Posterior vena cava (tissue), 2 donors: ENCODE data around the gene VPS37B. TPM values are rescaled to one million over a fixed set of nuclear protein-coding genes. Genes with fewer than 3 reads are reported as not detected.

Experiments
- DNase-seq: peaks from one replicate; pipeline ENCODE4 v3.0.0-alpha.2; 2020; ENCODE audit warnings: low spot score
- intact Hi-C, 2 donors: fragments of 100-400 bp; cut with DNase I; formaldehyde crosslinking; loops; one replicate each; pipeline versions ENCODE4 v1.14.1 to v1.14.2; 2022 to 2023
- total RNA-seq, 2 donors: library from RNA; stranded (reverse); fragmentation: NEBNext Ultra II Directional; extraction: Animal tissue kit (Norgen Biotek cat#: 25700); gene quantifications; one replicate each; pipeline ENCODE4 v1.2.1, GENCODE V29; 2021
- donor health status: DM: yes; HTN: yes; CAD: no.
- donor health status: DM: yes; HTN: yes; CAD: no.

Gene VPS37B
- total RNA-seq, 2 donors from 2014 or later = 18.3 to 22.3 TPM

DNA sequence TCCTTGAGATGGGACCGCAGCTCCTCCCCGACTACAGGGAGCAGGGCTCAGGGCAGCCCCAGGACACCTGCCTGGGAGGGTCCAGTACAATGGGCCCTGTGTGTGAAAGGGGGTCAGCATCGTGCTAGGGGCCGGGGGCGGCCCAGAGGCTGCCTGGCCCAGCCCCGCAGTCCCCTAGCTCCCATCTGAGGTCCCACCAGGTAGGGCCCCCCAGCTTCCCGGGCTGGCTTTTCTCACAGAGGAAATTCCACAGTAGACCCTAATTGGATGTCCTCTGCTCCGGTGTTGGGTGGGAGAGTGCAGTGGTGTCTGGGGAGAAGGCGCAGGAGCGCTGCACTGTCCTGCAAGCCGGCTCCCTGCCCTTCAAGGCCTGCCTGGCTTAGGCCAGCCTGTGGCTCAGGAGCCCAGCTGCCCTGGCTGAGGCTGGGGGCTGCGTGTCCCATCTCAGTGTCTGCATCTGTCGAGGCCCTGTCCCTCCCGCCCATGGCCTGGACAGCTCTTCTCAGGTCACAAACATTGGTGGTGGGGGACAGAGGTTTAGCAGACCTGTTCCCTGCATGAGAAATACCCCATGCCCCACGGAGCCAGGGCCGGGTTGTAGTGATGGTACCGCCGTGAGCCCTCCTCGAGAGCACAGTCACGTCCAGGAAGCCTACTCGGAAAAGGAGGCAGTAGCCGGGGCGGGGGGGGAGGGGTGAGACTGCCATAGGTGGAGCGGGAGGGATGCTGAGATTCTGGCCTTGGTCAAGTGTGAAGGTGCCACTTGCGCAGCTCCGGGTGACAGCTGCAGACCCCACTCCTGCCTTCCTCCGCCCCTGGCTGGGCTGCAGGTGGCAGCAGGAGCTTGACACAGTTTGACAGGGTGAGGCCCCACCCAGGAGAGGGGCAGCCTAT is 49.1 kb downstream of the VPS37B start:
- intact Hi-C loops = no loop called here
- peak; percentile 76 for DNase-seq

DNA sequence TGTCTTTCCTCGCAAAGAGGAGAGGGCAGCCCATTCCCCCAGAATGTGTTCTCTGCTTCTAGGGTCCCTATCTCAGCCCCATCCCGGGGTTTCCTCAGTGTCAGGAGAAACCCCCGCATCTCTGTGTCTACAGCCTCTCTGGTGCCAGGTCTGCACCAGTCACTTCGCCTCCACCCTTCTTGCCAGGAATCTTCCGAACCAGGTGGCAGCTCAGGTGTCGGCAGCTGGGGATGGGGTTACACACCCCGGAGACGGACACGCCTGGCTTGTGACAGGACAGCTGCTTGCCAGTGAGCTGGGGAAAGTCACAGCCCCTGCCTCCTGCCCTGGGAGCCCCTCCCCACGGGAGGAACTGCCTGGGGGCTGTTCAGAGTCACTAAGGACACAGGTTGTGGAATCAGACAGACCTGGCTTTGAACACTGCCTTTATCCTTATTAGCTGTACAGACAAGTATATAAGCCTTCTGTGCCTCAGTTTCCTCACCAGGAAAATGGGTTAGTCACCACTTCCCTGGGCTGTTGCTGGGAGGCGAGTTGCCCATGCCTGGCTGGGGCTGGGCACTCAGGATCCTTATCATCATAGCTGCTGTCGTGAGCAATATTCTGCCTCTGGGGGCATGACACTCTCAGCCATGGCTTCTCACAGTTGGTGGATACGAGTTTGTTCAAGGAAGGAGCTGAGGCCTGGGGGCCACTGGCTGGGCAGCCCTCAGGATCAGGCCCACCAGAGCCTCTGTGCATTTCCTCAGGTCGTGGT is 49.9 kb downstream of the VPS37B start:
- intact Hi-C loops = no loop called here
- DNase-seq = no peak

DNA sequence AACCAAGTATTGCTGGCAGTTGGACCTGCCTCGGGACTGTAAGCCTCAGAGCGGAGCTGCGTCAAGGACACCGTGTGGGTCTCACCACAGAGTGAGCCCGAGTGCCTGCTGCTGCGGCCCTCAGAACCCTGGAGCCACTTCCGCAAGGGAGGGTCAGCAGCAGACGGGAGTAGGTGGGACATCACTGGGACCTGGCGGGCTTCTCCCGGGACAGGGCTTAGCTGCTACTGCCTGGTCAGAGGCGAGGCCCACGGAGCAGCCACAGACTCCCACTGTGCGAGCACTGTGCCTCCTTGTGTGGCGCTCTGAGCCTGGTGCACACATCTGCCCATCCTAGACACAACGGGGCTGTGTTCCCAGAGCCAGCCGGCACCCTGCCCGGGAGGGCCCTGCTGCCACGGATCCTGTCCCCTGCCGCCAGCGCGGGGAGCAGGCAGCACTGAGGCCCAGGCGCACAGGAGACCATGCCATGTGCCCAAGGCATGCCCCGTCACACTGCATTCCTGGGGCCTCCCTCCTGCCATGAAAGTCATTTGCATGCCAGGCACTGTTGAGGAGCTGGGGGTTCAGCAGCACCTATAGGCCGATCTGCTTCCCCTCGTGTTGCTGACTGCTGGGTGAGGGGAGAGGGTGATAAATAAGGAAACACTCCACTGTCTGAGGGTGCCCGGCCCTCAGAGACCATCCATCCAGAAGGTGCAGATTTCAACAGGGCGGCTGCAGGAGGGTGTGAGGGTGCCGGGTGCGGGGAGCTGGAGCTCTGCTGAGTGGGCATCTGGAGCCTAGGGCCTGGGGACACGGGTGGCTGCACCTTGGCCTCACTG is 50.7 kb downstream of the VPS37B start:
- peak; percentile 46 for DNase-seq
- intact Hi-C loops = no loop called here

DNA sequence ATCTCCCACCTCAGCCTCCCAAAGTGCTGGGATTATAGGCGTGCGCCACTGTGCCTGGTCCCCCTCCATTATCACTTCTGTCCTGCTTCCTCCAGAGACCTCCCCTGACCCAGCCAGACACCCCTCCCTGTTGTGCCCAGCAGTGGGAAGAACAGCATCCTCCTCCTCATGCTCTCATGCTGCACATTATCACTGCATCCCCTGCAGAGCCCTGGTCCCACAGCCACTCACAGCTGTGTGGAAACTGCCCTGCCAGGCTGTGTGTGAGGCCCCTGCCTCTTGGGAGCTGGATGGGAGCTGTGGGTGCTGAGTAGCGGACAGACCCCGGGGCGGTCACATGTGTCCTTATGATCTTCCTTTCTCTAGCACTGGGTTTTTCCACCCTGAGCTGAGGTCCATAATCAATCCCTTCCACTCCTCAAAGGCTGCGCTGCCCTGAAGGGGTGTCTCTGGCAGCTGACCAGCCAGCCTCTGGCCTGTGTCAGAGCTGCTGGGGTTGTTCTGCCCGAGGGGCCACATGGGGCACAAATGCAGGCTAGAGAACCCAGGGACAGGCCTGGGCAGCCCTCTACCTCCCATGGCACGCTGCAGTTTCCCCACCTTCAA is 51.5 kb downstream of the VPS37B start:
- peak; percentile 59 for DNase-seq
- intact Hi-C loops = no loop called here

DNA sequence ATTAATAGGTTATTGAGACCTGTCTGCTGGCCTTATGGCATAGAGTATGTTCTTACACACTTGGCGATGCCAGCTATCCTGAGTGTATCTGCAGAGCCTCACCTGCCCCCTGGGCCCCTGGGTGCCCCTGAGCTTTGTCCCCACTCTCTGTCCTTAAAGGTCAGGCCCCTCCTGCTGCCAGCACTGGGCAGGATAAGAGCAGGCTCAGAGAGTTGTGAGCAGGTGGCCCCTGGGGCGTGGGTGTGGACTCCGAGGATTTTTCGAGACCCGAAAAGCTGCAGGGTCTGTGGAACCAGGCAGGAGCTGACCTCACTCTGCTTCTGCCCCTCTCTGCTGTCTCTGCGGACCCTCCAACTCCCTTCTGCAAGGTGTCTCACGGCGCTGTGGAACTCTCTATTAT is 52.5 kb downstream of the VPS37B start:
- DNase-seq = peak; percentile 60
- intact Hi-C loops = no loop called here

DNA sequence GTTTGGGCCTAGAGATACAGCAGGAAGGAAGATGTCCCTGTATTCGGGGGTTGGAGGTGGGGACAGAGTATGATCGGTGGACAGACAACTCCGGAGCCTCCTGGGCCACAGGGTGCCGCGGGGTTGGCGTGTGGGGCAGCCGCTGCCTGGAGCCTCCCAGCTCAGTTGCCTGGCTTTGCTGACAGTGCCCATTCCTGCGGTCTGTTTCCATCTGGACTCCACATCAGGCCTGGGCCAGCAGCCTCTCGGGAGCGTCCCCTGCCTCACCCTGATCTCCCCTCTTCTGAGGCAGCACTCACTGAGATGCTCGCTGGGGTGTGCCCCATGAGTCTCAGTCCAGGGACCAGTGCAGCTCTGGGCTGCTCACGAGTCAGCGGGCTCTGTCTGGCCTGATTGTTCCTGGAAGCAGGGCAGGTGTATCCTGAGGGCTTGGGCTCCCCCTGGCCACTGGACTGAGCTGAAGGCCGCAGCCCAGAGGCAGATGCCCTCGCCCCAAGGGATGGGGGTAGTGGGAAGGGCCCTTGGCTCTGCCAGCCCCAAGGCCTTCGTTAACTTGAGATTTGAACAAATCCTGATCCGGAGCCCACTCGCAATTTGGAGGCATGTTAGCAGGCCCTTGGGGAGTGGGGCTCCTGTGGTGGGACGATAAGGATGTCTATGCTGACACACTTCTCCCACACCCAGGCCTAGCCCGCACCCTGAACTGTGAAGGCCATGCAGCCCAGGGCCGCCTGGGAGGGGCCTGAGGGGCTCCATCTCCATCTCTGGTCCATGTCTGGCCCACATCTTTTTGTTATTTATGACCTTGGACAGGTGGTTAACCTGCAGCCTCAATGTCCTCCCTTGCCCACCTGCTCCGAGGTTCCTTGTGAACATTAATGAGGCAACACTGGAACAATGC is 53.2 kb downstream of the VPS37B start:
- peak; percentile 77 for DNase-seq
- intact Hi-C loops = no loop called here

DNA sequence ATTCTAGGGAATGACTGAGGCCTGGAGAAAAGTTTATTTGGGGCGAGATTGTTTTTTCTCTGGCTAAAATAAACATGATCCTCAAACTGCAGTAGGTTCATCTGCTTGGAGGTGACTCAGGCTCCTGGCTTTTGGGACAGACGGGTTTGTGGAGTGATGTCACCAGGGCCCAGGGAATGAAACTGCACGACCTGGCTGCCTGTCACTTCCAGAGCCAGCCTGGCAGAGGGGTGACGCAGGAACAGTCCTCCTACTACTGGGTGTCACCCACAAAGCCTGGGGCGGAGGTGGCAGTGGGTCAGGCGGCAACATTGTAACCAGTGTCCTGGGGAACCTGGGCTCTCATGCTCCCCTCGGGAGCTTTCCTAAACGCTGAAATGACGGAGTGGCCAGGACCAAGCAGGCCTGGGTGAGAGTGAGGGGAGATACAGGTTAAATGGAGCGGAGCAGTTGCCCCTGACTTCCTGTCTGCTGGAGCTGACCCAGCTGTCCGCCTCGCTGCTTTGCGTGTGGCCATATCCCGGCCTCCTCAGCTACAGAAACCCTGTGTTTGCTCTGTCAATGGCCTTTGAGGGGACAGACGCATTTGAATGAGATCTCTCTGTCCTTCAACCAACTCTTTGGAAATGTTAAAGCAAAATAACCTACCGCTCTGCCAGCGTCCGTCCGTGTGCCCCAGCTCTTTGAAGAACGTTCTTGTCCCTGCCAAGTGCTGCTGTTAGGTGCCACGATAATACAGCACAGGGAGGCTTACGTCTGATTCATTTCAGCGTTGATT is 54.2 kb downstream of the VPS37B start:
- intact Hi-C loops = no loop called here
- DNase-seq = no peak

DNA sequence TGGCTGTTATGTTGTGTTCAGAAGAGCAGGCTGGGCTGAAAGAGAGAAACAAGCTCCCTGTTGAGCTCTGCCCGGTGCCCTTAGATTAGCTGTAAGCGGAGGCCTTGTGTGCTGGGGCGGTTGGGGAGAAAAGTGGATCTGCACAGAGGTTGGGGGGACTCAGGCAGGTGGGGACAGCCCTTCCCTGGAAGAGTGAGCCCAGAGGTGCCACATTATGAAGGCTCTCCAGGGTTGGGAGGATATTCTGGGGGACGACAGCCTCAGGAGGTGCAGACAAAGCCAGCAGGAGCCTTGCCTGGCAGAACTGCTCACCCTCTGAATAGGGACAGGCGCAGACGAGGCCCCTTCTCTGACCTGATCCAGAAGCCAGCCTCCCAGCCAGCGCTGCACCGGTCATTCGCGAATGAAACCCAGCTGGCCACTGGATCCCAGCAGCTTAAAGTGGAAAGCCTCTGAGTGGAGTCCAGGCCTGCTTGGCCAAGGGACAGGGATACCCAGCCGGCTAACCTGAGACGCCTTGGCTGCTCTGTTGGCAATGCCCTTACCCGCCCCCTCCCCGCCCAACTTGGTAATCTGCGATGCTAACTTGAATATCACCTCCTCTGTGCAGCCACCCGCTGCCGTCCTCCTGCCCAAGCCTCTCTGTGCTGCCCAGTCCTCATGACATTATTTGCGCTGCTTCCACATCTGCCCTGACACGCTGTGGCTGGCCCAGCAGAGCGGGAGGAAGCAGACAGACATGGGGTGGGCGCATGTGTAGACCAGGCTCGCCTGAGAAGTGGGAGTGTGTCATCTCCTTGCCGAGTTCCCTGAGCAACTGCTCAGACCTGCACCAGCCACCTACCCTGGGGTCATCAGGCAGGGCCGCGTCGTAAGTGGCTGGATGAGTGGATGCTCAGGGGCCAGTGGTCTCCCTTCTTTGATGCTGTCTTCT is 55.1 kb downstream of the VPS37B start:
- peak; percentile 72 for DNase-seq
- intact Hi-C loops = no loop called here

DNA sequence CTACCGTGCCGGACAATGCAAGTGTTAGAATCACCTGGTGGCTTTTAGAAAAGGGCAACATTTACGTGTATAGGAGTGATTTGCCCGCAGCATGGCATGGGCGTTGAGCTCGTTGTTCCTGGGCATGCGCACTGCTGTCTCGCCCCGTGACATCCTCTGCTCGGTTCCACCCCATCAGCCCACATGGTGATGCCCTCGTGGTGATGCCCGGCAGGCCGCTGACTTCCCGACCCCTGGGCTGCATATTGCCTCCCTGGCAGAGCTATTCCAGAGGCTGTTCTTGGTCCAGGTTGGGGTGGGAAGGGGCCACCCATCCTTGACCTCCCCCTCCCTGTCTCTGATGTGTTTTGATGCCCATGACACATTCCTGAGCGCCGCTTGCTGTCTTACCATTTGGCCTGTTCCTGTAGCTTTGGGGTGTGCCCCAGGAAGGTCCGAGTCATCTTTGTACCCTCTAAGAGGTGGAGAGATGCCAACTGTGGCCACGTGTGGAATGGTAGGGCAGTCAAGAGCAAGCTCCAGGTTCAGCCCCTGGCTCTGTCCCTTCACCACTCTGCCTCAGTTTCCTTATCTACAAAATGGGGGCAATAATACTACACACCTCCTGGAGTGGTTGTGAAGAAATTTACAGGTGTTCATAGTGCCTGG is 55.9 kb downstream of the VPS37B start:
- intact Hi-C loops = no loop called here
- no peak for DNase-seq

DNA sequence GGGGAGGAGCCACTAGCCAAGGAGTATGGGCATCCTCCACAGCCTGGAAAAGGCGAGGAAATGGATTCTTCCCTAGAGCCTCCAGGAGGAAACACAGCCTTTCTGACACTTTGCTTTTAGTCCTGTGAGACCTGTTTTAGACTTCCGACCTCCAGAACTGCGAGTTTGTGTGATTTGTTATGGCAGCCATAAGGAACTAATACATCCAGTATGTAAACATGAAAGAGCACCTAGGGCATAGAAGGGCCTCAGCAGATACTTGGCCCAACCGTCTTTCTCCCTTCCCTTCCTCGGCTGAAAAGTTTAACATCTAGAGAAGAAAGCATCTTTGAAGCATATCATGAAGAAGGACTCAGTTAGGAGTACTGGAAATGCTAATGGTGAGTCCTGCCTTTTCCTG is 57.1 kb downstream of the VPS37B start:
- intact Hi-C loops = no loop called here
- no peak for DNase-seq

DNA sequence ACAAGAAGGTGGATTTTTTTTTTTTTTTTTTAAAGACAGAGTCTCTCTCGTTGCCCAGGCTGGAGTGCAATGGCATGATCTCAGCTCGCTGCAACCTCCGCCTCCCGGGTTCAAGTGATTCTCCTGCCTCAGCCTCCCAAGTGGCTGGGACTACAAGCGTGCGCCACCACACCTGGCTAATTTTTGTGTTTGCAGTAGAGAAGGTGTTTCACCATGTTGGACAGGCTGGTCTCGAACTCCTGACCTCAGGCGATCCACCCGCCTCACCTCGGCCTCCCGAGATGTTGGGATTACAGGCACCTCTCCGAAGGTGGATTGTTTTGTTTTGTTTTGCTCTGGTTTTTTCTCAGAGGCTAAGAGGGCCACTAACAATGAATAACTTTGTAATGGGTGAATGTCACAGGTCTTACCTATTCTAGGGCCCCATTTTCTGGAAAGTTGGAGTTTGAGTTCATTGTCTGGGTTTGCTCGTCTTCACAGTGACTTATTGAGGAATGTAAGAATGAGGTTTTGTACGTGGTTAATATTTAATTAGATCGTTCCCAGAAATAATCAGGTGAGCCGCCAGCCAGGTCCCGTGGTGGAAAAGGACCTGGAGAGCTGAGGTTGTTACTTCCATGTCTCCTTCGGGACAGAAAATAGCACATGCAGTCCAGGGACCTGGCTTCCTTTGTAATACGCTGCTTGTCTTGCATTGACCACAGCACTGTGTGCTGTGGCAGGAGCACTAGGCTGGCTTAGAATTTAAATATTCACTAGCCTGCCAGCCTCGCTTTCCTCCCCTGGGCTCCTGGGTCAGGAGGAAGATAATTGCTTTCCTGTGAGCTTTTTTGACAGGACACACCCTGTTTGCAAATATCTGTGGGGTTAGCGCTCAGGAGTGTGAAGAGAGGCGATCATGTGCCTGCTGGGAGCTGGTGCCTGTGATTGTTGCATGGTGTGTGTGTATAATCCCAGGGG is 58.3 kb downstream of the VPS37B start:
- intact Hi-C loops = no loop called here
- DNase-seq = peak; percentile 29

DNA sequence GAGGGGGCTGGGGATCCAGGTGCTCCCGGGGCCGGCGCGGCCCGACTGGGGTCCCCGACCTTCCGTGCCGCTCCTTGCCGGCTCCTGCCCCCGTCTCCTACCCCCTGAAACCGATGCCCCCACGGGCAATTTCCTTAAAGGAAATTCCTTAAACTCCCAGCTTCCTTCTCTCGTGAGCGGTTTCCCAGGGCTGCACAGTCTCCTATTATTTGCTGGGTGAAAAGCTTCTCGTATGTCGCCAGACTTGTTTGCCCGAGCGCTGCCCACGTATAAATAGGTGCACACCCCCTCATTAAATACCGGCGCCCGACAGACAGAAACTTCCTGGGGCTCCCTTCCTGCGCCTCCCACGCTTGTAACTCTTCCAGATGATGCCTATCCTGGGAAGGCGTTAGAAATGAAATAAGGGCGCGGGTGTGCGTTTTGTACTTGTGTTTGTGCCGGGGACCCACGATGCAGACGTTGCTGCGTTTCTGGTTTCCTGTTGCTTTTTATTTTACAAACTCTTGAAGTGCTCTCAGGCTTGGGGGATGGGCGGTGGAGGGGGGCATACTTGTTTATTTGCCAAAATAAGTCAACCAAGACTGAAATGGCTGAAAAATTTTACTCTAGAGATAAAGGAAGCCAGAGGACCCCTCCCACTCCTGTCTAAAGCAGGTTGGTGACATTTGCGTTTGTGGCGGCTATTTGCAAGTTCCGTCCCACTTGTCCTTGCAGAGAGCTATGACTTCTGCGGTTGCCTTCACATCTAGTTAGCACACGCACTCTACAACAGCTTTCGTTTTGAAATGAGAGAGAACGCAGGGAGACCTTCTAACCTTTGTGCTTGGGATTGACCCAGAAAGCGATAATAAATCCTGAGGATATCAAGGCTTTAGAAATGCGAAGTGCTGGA is 59.6 kb downstream of the VPS37B start:
- intact Hi-C loops = no loop called here
- peak; percentile 4 for DNase-seq

DNA sequence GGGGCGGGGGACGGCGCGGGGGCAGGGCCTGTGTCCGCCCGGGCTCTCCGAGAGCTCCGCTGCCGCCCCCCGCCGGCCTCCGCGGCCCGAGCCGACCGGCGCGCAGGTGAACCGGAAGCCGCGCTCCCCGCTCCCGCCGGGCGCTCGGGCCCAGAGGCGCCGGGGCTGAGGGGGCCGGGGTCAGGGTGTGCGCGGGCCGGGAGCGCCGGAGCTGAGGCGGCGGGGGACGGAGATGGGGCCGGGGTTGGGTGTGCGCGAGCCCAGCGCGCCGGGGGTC is 60.2 kb downstream of the VPS37B start:
- DNase-seq = peak; percentile 72
- intact Hi-C loops = no loop called here
